Keratinocyte (primary cell): ENCODE data around the gene PRR18.

ENCODE experiments used
- CTCF ChIP-seq, 3 experiments: IDR thresholded peaks in 1 of 3; conservative IDR thresholded peaks in 1 of 3; optimal IDR thresholded peaks in 1 of 3; 2 replicates in 2 of 3; 3 replicates in 1 of 3; pipeline versions ENCODE3 to v1.5.1; 2011; ENCODE audit warnings: low read length in 3 of 3, mild to moderate bottlenecking in 3 of 3, moderate library complexity in 2 of 3, control low read depth in 1 of 3, inconsistent platforms in 1 of 3; ENCODE audit not compliant: insufficient read depth in 2 of 3; ENCODE audit errors: extremely low read depth in 1 of 3
- EZH2 ChIP-seq: IDR thresholded peaks from one replicate; pipeline ENCODE4 v1.6.1; 2012; ENCODE audit warnings: inconsistent platforms, mild to moderate bottlenecking, low read length, moderate library complexity

- TF ChIP-seq CTCF (optimal IDR thresholded peaks at IDR 0.05 in 1 of 3, IDR thresholded peaks at IDR 0.05 in 1 of 3, conservative IDR thresholded peaks at IDR 0.05 in 1 of 3; ENCODE audit: extremely low read depth in 1 of 3, insufficient read depth in 2 of 3, low read length in 3 of 3): no peak
- no peak for TF ChIP-seq EZH2
Measured at GRCh38 chr6:166343150-166343487, 34.9 kb upstream of the PRR18 start.
